ENCODE measurements around the gene FCER1G. TPM values are rescaled to one million over a fixed set of nuclear protein-coding genes. Genes with fewer than 3 reads are reported as not detected.

FCER1G gene
- total and polyA plus RNA-seq, 9 of the 15 experiments (the other 6 are each of a cell fraction or from before 2014, with no cell fraction given) = 0.15 to 0.69 (median 0.31) TPM; not detected in 2

DNA sequence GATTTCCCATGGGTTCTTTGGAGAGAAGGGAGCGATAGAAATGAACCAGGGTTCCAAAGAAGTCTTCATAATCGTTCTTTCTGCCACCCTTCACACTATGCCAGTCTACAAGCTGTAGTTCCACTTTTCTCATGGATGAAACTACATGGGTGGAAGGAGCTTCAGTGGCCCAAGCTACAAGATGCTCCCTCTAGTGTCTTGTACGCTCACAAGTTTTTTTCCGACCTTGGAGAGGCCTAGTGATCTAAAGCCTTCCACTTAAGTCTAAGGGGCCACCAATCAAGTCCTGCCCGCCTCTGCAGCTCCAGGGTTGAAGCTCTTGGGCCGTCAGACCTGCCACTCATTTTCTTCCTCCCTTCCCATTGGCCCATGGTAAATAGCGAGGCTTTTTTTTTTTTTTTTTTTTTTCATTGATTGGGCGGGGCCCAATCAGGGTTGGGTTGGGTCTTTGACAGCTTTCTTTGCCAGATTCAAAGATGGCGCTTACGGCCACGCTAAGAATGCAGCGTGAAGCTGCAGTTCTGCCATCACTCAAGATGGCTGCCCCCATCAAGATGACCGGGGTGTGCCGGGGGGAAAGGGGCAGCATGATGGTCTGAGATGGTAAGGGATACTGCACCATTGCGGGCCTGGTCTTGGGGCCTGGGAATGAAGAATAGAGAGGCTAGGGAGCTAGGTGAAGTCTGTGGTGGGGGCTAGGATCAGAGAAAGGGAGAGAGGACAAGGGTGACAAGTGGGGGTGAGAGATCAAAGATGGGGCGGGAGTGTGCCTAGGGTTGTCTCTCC is 10.6 kb downstream of the FCER1G start, which contains the start of gene TOMM40L (continued):
- TF ChIP-seq RUNX1 (IDR thresholded peaks at IDR 0.05; ENCODE audit: low read depth) (no peak), HLTF (IDR thresholded peaks at IDR 0.05) (peak; percentile 57; the same call in 1 of the 2 replicates), TBL1XR1 (IDR thresholded peaks at IDR 0.05; ENCODE audit: low read length in 2 of 2) (no peak), RHOXF2B (CRISPR knock-in tag; conservative IDR thresholded peaks at IDR 0.05) (no peak), MCM5 (IDR thresholded peaks at IDR 0.05; ENCODE audit: low read depth) (no peak), SRF (CRISPR knock-in tag; IDR thresholded peaks at IDR 0.05) (no peak; a peak in 1 of 4 replicates), ZKSCAN8 (CRISPR knock-in tag; IDR thresholded peaks at IDR 0.05) (no peak), XRCC4 (IDR thresholded peaks at IDR 0.05; ENCODE audit: extremely low read depth, insufficient read depth, insufficient read length) (no peak), ARNT (IDR thresholded peaks at IDR 0.05) (no peak), MEF2D (tag; conservative IDR thresholded peaks at IDR 0.05; ENCODE audit: low read depth) (no peak), KHSRP (IDR thresholded peaks at IDR 0.05) (no peak), PPARD (CRISPR knock-in tag; IDR thresholded peaks at IDR 0.05) (no peak), SUPT5H (IDR thresholded peaks at IDR 0.05) (peak; percentile 79), DIDO1 (tag; IDR thresholded peaks at IDR 0.05; ENCODE audit: low read depth) (peak; percentile 77), ZNF695 (CRISPR knock-in tag; IDR thresholded peaks at IDR 0.05) (no peak), SOX6 (IDR thresholded peaks at IDR 0.05) (no peak), LEF1 (IDR thresholded peaks at IDR 0.05) (0 out of 2 replicates have a peak, but pooled peaks have one; percentile 24), TAF9B (IDR thresholded peaks at IDR 0.05; ENCODE audit: partially characterized antibody) (peak; percentile 93), RBM22 (IDR thresholded peaks at IDR 0.05; ENCODE audit: low read depth, low read length, poor library complexity, severe bottlenecking) (no peak), ZSCAN32 (CRISPR knock-in tag; IDR thresholded peaks at IDR 0.05) (no peak), MYNN (IDR thresholded peaks at IDR 0.05) (no peak), MYNN (CRISPR knock-in tag; IDR thresholded peaks at IDR 0.05) (no peak)
- TF ChIP-seq, protein P1, sequence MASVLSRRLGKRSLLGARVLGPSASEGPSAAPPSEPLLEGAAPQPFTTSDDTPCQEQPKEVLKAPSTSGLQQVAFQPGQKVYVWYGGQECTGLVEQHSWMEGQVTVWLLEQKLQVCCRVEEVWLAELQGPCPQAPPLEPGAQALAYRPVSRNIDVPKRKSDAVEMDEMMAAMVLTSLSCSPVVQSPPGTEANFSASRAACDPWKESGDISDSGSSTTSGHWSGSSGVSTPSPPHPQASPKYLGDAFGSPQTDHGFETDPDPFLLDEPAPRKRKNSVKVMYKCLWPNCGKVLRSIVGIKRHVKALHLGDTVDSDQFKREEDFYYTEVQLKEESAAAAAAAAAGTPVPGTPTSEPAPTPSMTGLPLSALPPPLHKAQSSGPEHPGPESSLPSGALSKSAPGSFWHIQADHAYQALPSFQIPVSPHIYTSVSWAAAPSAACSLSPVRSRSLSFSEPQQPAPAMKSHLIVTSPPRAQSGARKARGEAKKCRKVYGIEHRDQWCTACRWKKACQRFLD (CRISPR knock-in tag; IDR thresholded peaks at IDR 0.05) = peak; percentile 89
- TF ChIP-seq, protein P2, sequence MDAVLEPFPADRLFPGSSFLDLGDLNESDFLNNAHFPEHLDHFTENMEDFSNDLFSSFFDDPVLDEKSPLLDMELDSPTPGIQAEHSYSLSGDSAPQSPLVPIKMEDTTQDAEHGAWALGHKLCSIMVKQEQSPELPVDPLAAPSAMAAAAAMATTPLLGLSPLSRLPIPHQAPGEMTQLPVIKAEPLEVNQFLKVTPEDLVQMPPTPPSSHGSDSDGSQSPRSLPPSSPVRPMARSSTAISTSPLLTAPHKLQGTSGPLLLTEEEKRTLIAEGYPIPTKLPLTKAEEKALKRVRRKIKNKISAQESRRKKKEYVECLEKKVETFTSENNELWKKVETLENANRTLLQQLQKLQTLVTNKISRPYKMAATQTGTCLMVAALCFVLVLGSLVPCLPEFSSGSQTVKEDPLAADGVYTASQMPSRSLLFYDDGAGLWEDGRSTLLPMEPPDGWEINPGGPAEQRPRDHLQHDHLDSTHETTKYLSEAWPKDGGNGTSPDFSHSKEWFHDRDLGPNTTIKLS (IDR thresholded peaks at IDR 0.05; ENCODE audit: borderline replicate concordance, low read depth) = no peak
- TF ChIP-seq, protein P3, sequence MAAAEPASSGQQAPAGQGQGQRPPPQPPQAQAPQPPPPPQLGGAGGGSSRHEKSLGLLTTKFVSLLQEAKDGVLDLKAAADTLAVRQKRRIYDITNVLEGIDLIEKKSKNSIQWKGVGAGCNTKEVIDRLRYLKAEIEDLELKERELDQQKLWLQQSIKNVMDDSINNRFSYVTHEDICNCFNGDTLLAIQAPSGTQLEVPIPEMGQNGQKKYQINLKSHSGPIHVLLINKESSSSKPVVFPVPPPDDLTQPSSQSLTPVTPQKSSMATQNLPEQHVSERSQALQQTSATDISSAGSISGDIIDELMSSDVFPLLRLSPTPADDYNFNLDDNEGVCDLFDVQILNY (CRISPR knock-in tag; IDR thresholded peaks at IDR 0.05) = no peak
- TF ChIP-seq, protein P4, sequence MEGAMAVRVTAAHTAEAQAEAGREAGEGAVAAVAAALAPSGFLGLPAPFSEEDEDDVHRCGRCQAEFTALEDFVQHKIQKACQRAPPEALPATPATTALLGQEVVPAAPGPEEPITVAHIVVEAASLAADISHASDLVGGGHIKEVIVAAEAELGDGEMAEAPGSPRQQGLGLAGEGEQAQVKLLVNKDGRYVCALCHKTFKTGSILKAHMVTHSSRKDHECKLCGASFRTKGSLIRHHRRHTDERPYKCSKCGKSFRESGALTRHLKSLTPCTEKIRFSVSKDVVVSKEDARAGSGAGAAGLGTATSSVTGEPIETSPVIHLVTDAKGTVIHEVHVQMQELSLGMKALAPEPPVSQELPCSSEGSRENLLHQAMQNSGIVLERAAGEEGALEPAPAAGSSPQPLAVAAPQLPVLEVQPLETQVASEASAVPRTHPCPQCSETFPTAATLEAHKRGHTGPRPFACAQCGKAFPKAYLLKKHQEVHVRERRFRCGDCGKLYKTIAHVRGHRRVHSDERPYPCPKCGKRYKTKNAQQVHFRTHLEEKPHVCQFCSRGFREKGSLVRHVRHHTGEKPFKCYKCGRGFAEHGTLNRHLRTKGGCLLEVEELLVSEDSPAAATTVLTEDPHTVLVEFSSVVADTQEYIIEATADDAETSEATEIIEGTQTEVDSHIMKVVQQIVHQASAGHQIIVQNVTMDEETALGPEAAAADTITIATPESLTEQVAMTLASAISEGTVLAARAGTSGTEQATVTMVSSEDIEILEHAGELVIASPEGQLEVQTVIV (CRISPR knock-in tag; IDR thresholded peaks at IDR 0.05; ENCODE audit: borderline replicate concordance) = no peak
